Measurements from ENCODE around the gene DDX31.

DNA sequence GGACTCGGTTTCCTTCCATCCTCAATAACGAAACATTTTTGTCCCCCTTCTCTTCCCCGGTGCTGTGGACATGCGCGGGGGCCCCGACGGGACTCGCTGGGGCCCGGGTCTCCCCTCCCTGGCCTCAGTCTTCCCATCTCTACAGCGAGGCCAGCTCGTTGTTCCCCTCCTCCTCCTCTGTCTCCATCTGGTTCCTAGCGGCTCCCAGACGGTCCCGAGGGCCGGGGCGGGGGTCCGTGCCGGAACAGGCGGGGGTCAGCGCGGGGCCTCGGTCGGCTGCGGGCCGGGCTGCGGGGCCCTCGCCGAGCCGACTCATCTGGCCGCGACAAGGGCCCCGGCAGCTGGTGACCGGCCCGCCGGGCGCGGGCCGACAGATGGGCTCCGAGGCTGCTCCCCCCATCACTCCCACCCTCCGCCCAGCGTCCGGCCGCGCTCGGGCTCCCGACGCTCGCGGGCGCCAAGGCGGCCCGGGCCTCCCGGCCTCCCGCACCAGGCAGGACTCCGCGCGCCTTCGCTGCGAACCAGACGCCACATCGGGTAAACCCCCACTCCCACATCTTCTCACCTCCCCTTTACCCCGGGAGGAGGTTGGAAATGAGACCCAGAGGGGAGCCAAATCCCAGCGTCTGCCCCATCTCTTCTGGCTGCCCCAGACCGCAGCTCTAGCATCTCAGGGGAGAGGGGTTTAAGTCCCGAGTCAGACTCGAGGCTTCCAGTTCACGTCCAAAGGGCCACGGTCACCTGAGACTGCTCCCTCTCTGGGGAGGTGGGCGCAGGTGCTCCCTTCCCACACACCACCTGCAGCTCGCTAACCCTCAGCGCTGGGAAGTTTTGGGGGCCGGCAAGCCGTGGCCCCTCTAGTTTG lies 79.2 kb downstream of the DDX31 start:
- TF ChIP-seq, protein P1, sequence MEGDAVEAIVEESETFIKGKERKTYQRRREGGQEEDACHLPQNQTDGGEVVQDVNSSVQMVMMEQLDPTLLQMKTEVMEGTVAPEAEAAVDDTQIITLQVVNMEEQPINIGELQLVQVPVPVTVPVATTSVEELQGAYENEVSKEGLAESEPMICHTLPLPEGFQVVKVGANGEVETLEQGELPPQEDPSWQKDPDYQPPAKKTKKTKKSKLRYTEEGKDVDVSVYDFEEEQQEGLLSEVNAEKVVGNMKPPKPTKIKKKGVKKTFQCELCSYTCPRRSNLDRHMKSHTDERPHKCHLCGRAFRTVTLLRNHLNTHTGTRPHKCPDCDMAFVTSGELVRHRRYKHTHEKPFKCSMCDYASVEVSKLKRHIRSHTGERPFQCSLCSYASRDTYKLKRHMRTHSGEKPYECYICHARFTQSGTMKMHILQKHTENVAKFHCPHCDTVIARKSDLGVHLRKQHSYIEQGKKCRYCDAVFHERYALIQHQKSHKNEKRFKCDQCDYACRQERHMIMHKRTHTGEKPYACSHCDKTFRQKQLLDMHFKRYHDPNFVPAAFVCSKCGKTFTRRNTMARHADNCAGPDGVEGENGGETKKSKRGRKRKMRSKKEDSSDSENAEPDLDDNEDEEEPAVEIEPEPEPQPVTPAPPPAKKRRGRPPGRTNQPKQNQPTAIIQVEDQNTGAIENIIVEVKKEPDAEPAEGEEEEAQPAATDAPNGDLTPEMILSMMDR (IDR thresholded peaks at IDR 0.05; ENCODE audit: low read depth, low read length, poor library complexity, severe bottlenecking), result no peak
- no peak for TF ChIP-seq EZH2phosphoT487 (IDR thresholded peaks at IDR 0.05; ENCODE audit: borderline replicate concordance, low read length)

Measured in DOHH2 (cell line).